Sigmoid colon (tissue), 7 donors: ENCODE data around the gene CMTM2. TPM values are rescaled to one million over a fixed set of nuclear protein-coding genes. Genes with fewer than 3 reads are reported as not detected.

Experiments used
- DNase-seq: peaks from one replicate; pipeline ENCODE4 v3.0.0-alpha.2; 2019
- H3K27ac ChIP-seq, 4 donors: fragments of 200-600 bp; sonication (generic); one replicate each; pipeline ENCODE4 v1.5.1; 2016 to 2019; ENCODE audit warnings: mild to moderate bottlenecking in 1 of 4
- H3K27me3 ChIP-seq, 3 donors: fragments of 200-600 bp; sonication (generic); one replicate each; pipeline ENCODE4 v1.5.1; 2019; ENCODE audit warnings: mild to moderate bottlenecking in 1 of 3
- H3K36me3 ChIP-seq, 4 donors: fragments of 200-600 bp; sonication (generic); one replicate each; pipeline ENCODE4 v1.5.1; 2016 to 2019
- H3K4me1 ChIP-seq, 4 donors: fragments of 200-600 bp; sonication (generic); one replicate each; pipeline ENCODE4 v1.5.1; 2017 to 2019
- H3K4me3 ChIP-seq, 4 donors: fragments of 200-600 bp; sonication (generic); one replicate each; pipeline ENCODE4 v1.5.1; 2017 to 2019; ENCODE audit warnings: mild to moderate bottlenecking in 2 of 4, moderate library complexity in 1 of 4
- H3K9me3 ChIP-seq, 4 donors: fragments of 200-600 bp in 3 of 4; sonication (generic) in 3 of 4; one replicate each; pipeline versions ENCODE4 v1.5.1 to v1.6.1; 2013 to 2019
- EP300 ChIP-seq, 4 donors: sonication (generic); formaldehyde crosslinking; IDR thresholded peaks; one replicate each; pipeline ENCODE4 v1.6.1; 2017; ENCODE audit warnings: antibody characterized with exemption in 4 of 4
- POLR2A ChIP-seq, 2 donors: fragments of 450-650 bp; IDR thresholded peaks; one replicate each; pipeline ENCODE4 v1.6.1; 2016; ENCODE audit warnings: antibody characterized with exemption in 2 of 2, mild to moderate bottlenecking in 2 of 2, moderate library complexity in 2 of 2
- POLR2AphosphoS5 ChIP-seq, 4 donors: sonication (generic); formaldehyde crosslinking; IDR thresholded peaks; one replicate each; pipeline ENCODE4 v1.6.1; 2017; ENCODE audit warnings: antibody characterized with exemption in 4 of 4
- WGBS, 2 donors: extraction: QIAGEN DNeasy Blood & Tissue Kit; methylation state at CpG; one replicate each; pipeline ENCODE4 v1.1.7; 2013; 5-methylcytosine and 5-hydroxymethylcytosine counted together
- intact Hi-C: fragments of 100-400 bp; cut with DNase I; formaldehyde crosslinking; loops from one replicate; pipeline ENCODE4 v1.15.1; 2023
- polyA plus RNA-seq, 3 donors: library from polyadenylated mRNA; stranded (reverse); fragments of 200-250 nt; gene quantifications; one replicate each; pipeline ENCODE4 v1.2.3, GENCODE V29; 2013
- total RNA-seq, 4 donors: library from RNA; depleted of rRNA; stranded (reverse); fragments of >200 nt; gene quantifications; one replicate each; pipeline ENCODE4 v1.1.0, GENCODE V29; 2016
- TF ChIP-seq, protein P1 (sequence below), 4 experiments: fragments of 450-650 bp in 3 of 4; fragments of 200-600 bp in 1 of 4; IDR thresholded peaks; one replicate each; pipeline ENCODE4 v1.5.1; 2016 to 2019; ENCODE audit warnings: antibody characterized with exemption in 4 of 4, mild to moderate bottlenecking in 3 of 4, moderate library complexity in 2 of 4
- donor health status: healthy with polysubstance abuse.
- donor health status: Bipolar disorder and iron deficiency.
- donor health status: healthy.

The CMTM2 gene, protein sequence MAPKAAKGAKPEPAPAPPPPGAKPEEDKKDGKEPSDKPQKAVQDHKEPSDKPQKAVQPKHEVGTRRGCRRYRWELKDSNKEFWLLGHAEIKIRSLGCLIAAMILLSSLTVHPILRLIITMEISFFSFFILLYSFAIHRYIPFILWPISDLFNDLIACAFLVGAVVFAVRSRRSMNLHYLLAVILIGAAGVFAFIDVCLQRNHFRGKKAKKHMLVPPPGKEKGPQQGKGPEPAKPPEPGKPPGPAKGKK
- total RNA-seq = under 1 TPM in 1 of 4 donors, not detected in 3; 0.33 TPM
- polyA plus RNA-seq = not detected

DNA sequence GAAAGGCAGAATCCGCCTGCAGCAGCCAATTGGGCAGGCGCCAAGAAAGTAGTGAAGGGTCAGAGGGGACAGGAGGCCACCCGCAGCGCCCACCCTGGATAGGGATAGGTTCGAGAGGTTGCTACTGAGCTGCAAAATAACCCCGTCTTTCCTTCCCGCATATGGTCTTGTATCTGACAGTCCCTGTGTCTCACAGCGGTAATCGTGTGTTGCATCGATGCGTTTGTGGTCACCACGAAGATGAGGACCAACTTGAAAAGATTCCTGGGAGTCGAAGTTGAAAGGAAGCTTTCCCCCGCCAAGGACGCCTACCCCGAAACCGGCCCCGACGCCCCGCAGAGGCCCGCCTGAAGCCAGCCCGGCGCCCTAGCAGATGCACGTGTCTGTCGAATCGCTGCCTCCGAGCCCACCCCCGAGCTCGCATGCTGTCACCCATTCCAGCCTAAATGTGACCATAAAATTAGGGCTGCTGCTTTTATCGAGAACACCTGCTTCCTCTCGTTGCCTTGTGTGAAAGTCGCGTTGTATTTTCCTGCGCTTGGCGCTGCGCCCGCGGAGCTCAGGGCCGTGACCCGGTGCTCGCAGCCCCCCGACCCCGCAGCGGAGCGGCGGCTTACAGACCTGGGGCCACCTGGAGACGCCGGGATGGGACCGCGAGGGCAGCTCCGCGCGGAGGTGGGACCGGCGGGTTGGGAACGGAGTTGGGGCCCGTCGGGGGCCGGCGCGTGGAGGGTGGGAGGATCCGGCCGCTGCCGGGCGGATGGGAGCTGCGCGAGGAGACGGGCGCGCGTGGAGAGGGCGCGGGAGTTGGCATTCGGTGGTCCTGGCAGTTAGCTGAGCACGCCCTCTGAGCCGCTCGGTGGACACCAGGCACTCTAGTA lies at the start of gene CMTM2:
Gene CMTM2, plus strand, starts transcription at position 813 of the 881 bp plus-strand sequence. CDS start 145 bp downstream, outside the sequence.
- intact Hi-C loops = no loop called here
- peaks cover 11 to 33% (median 24%) of the 10 kb centered on the region in 3 donors for H3K27me3 ChIP-seq
- 14 to 15% methylated on average over 77 of the region's 77 CpGs for WGBS, 2 donors
- peaks cover 0 to 13% (median 12%) of the 10 kb centered on the region in 4 donors for H3K4me1 ChIP-seq
- DNase-seq = no peak
- H3K9me3 ChIP-seq = no peaks in the 10 kb centered on the region
- TF ChIP-seq POLR2A (IDR thresholded peaks at IDR 0.05) (no peak), POLR2AphosphoS5 (IDR thresholded peaks at IDR 0.05) (no peak), EP300 (IDR thresholded peaks at IDR 0.05) (no peak)
- TF ChIP-seq, protein P1, sequence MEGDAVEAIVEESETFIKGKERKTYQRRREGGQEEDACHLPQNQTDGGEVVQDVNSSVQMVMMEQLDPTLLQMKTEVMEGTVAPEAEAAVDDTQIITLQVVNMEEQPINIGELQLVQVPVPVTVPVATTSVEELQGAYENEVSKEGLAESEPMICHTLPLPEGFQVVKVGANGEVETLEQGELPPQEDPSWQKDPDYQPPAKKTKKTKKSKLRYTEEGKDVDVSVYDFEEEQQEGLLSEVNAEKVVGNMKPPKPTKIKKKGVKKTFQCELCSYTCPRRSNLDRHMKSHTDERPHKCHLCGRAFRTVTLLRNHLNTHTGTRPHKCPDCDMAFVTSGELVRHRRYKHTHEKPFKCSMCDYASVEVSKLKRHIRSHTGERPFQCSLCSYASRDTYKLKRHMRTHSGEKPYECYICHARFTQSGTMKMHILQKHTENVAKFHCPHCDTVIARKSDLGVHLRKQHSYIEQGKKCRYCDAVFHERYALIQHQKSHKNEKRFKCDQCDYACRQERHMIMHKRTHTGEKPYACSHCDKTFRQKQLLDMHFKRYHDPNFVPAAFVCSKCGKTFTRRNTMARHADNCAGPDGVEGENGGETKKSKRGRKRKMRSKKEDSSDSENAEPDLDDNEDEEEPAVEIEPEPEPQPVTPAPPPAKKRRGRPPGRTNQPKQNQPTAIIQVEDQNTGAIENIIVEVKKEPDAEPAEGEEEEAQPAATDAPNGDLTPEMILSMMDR (IDR thresholded peaks at IDR 0.05) = no peak
- peak within 1 kb of the TSS in 3 of 4 donors; percentile 31 to 38 (median 37) for H3K4me3 ChIP-seq
- H3K27ac ChIP-seq = no peak within 1 kb of the TSS
- H3K36me3 ChIP-seq = no peaks in the 10 kb centered on the region

DNA sequence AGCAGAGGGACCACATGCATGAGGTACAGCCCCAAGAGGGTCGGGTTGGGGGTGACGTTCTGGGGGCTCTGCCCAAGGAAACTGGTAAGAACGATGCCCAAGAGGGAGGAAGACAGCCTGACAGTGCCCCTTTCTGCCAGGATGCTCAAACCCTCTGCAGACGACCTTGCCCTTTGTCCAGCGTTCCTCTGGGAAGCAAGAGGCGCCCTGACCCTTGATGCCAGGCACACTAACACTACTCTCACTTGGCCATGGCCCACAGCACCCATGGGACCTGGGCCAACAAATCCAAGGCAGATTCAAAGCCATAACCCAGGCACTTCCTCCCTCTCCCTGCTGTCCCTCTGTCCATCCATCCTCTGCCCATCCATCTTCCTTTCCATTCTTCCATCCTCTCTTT lies 49.8 kb upstream of the CMTM2 start:
- H3K27me3 ChIP-seq = no peaks in the 10 kb centered on the region
- peaks cover 17 to 94% (median 51%) of the 10 kb centered on the region in 4 donors for H3K36me3 ChIP-seq
- H3K9me3 ChIP-seq = no peaks in the 10 kb centered on the region
- no peaks in the 10 kb centered on the region for H3K4me1 ChIP-seq
- TF ChIP-seq POLR2AphosphoS5 (IDR thresholded peaks at IDR 0.05) = no peak
- TF ChIP-seq EP300 (IDR thresholded peaks at IDR 0.05) = no peak
- TF ChIP-seq, protein P1 (IDR thresholded peaks at IDR 0.05) = no peak
- TF ChIP-seq POLR2A (IDR thresholded peaks at IDR 0.05) = no peak
- intact Hi-C loops = no loop called here
- no peak overlapping the region for H3K4me3 ChIP-seq
- 92 to 93% methylated on average over 6 of the region's 6 CpGs for WGBS, 2 donors
- no peak overlapping the region for H3K27ac ChIP-seq
- DNase-seq = no peak

DNA sequence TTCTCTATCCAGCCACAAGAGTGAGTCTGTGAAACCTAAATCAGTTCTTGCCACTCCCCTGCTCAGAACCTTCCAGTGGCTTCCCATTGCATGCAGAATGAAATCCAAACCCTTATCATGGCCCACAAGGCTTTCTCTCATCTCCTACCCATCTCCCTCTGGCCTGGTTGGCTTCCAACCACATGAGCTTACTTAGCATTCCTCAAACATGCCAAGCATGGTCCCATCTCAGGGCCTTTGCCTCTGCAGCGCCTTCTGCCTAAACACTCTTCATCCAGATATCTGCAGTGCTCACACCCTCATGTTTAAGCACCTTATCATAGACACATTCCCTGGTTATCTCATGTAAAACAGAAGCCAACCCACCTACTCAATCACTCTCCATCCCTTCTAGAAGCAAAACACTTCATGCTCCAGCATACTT lies 44.9 kb upstream of the CMTM2 start:
- no peak for DNase-seq
- Histone ChIP-seq H3K36me3 (peaks cover 0 to 91% (median 38%) of the 10 kb centered on the region in 4 donors), H3K4me1 (no peaks in the 10 kb centered on the region), H3K9me3 (no peaks in the 10 kb centered on the region), H3K27me3 (no peaks in the 10 kb centered on the region), H3K4me3 (no peak overlapping the region), H3K27ac (no peak overlapping the region)
- intact Hi-C loops = no loop called here
- 96 to 98% methylated on average over 1 of the region's 1 CpG for WGBS, 2 donors
- TF ChIP-seq POLR2AphosphoS5 (IDR thresholded peaks at IDR 0.05) (no peak), POLR2A (IDR thresholded peaks at IDR 0.05) (no peak), EP300 (IDR thresholded peaks at IDR 0.05) (no peak)
- TF ChIP-seq, protein P1 (IDR thresholded peaks at IDR 0.05) = no peak

DNA sequence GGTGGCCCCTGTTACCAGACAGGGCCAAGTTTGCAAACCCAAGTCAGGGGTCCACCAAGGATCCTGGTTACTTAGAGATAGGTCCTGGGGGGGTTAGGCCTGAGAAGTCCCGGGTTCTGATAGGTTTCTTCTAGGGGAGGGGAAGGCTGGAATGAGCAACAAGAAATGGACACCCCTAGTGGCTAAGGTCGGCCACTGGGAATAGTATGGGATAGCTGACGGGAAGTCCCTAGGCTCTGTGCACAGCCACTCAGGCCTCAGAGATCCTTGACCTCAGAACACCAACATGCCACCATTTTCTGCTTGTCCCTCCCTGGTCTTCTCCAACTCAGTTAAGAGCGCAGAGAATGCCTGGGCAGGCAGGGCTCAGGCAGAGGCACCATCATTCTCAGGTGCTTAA lies 42.7 kb upstream of the CMTM2 start:
- no peak for DNase-seq
- Histone ChIP-seq H3K4me3 (no peak overlapping the region), H3K36me3 (peaks cover 0 to 89% (median 21%) of the 10 kb centered on the region in 4 donors), H3K4me1 (no peaks in the 10 kb centered on the region), H3K27ac (no peak overlapping the region), H3K9me3 (no peaks in the 10 kb centered on the region), H3K27me3 (no peaks in the 10 kb centered on the region)
- intact Hi-C loops = no loop called here
- WGBS, 2 donors = 89 to 92% methylated on average over 4 of the region's 4 CpGs
- TF ChIP-seq, protein P1 (IDR thresholded peaks at IDR 0.05) = no peak
- no peak for TF ChIP-seq POLR2A (IDR thresholded peaks at IDR 0.05)
- no peak for TF ChIP-seq EP300 (IDR thresholded peaks at IDR 0.05)
- no peak for TF ChIP-seq POLR2AphosphoS5 (IDR thresholded peaks at IDR 0.05)
